ENCODE data around the gene EAPP.
"Not testable (repeated sequence)": the region's sequence is repeated elsewhere in the genome, so short reads cannot be mapped to it uniquely, and the experiment has no call there.

Gene EAPP

DNA sequence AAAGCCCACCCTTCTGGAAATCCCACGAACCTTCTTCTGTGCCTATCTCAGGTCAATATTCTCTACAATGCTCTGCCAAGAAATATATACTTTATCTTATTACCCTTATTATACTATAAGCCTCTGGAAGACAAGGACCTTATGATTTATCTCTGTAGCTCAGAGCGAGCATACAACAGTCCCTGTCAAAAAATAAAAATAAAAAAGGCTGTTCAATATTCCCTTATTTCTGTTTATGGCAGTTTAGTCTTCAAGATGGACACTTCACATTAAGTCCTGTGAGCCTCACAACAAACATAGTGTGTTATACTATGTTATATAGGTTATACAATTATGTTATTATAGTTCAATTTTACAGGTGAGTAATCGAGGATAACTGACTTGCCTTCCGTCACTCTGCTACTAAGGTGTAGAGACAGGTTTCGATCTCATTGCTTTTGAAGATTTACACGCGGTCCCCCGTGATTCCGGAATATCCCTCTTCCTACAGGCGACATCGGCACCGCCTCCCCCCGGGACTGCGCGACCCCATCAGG is 562 bp downstream of the EAPP start:
- in situ Hi-C loops (cut with MboI; ENCODE audit: low sequenced_read_pairs), result no loop called here

- in situ Hi-C loops (cut with MboI; ENCODE audit: low sequenced_read_pairs), result not testable (repeated sequence)
Measured at GRCh38 chr14:34538096-34538495, 1.4 kb downstream of the EAPP start.

- in situ Hi-C loops (cut with MboI; ENCODE audit: low sequenced_read_pairs), result no loop called here
Measured at GRCh38 chr14:34537677-34538009, 1.9 kb downstream of the EAPP start.

DNA sequence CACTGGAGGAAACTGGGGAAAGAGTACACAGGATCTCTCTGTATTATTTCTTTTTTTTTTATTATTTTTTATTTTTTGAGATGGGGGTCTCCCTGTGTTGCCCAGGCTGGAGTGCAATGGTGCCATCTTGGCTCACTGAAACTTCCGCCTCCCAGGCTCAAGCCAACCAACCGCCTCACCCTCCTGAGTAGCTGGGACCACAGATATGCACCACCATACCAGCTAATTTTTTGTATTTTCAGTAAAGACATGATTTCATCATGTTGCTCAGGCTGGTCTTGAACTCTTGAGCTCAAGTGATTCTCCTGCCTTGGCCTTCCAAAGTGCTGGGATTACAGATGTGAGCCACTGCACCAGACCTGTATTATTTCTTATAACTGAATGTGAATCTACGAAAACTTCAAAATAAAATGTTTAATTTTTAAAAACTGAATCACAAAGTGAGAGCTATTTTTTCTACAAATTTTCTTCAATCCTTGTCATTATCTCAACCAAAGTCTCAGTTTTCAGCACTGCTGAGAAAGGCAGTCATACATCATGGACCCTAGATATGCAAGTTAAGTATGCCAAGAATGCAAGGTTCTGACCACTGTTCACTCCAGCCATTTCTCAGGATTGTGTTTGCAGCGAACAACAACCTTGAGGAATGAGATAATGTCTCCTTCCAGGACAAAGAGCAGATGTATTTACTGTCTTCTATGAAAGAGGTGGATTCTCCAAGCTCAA is 2.4 kb downstream of the EAPP start:
- in situ Hi-C loops (cut with MboI; ENCODE audit: low sequenced_read_pairs), result no loop called here

GRCh38 chr14:34527591-34527990 is 11.9 kb downstream of the EAPP start:
- in situ Hi-C loops (cut with MboI; ENCODE audit: low sequenced_read_pairs), result no loop called here

DNA sequence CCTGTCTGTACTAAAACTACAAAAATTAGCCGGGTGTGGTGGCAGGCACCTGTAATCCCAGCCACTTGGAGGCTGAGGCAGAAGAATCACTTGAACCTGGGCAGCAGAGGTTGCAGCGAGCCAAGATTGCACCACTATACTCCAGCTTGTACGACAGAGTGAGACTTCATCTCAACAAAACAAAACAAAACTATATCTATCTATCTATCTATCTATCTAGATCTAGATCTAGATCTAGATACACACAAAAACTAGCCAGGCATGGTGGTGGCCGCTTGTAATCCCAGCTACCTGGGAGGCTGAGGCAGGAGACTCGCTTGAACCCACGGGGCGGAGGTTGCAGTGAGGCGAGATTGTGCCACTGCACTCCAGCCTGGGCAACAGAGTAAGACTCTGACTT is 15.3 kb downstream of the EAPP start:
- in situ Hi-C loops (cut with MboI; ENCODE audit: low sequenced_read_pairs), result not testable (repeated sequence)

DNA sequence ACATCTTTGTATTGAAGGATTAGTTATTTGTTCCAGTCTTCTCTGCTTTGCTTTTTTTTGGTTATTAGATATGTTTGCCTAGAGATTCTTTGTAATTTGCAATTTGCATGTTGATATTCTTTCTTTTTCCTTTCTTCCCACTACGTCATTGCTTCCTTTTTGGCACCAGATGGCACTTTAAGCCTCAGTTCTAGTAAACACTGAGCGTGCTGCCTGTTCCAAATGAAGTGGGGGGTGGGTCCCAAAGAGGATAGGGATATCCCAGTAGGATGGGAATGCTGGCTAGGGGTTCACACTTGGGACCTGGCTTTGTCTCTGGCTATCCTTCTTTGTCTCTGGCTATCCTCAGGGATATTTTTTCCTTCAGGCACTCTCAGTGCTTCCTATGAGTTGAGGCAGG is 17.0 kb downstream of the EAPP start:
- in situ Hi-C loops (cut with MboI; ENCODE audit: low sequenced_read_pairs), result no loop called here

GRCh38 chr14:34521071-34521470 is 18.4 kb downstream of the EAPP start:
- in situ Hi-C loops (cut with MboI; ENCODE audit: low sequenced_read_pairs), result not testable (repeated sequence)

DNA sequence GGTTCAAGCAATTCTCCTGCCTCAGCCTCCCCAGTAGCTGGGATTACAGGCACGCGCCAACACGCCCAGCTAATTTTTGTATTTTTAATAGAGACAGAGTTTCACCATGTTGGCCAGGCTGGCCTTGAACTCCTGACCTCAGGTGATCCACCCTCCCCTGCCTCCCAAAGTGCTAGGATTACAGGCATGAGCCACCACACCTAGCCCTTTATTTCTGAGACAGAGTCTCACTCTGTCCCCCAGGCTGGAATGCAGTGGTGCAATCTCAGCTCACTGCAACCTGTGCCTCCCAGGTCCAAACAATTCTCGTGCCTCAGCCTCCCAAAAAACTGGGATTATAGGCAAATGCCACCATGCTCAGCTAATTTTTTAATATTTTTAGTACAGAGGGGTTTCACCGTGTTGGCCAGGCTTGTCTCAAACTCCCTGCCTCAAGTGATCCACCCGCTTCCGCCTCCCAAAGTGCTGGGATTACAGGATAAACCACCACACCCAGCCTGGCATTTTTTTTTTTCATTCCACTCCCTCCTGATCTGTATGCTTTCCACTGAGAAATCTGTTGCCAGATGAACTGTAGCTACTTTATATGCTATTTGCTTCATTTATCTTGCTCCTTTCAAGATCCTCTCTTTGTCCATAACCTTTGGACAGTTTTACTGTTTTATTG is 19.1 kb downstream of the EAPP start:
- in situ Hi-C loops (cut with MboI; ENCODE audit: low sequenced_read_pairs), result not testable (repeated sequence)

- in situ Hi-C loops (cut with MboI; ENCODE audit: low sequenced_read_pairs), result no loop called here
Measured at GRCh38 chr14:34507884-34508283, 31.6 kb downstream of the EAPP start.

- in situ Hi-C loops (cut with MboI; ENCODE audit: low sequenced_read_pairs), result no loop called here
Measured at GRCh38 chr14:34507459-34507858, 32.0 kb downstream of the EAPP start.

DNA sequence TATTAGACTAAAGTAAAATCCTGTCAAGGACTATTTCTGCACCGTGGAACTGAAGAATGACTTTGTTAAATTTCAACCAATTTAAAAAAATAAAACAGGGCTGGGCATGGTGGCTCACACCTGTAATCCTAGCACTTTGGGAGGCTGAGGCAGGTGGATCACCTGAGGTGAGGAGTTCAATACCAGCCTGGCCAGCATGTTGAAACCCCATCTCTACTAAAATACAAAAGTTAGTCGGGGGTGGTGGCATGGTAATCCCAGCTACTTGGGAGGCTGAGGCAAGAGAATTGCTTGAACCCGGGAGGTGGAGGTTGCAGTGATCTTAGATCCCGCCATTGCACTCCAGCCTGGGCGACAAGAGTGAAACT is 34.4 kb downstream of the EAPP start:
- in situ Hi-C loops (cut with MboI; ENCODE audit: low sequenced_read_pairs), result not testable (repeated sequence)

DNA sequence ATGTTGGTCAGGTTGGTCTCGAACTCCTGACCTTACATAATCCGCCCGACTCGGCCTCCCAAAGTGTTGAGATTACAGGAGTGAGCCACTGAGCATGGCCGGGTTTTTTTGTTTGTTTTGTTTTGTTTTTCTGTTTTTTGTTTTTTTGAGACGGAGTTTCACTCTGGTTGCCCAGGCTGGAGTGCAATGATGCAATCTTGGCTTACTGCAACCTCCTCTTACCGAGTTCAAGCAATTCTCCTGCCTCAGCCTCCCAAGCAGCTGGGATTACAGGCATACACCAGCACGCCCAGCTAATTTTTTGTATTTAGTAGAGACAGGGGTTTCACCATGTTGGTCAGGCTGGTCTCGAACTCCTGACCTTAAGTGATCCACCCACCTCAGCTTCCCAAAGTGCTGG is 35.5 kb downstream of the EAPP start:
- in situ Hi-C loops (cut with MboI; ENCODE audit: low sequenced_read_pairs), result not testable (repeated sequence)

DNA sequence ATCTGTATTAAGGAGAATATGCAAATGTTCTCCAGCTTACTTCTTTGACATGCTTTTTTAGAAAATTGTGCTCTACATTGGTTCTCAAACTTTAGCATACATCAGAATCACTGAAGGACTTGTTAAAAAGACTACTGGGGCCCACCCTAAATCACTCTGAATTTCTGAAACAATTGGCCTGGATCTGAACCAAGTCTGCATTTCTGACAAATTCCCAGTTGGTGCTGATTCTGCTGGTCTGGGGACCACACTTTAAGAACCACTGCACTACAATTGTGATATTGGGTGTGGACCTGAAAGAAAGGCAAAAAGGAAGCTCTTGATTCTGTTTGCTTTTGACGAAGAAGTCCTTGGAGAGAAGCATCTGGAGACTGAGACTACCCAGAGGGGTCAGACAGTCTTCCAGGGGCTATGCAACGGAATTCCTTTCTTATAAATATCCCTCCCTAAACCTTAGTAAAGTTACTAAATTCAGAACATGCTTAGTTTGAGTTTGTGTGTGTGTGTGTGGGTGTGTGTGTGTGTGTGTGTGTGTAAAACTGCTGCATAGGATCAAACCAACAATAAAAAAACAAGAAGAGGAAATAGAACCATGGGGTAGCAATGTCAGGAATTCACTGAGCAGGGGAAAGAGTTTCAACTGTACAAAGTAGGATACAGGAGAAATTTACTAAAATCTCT is 36.8 kb downstream of the EAPP start:
- in situ Hi-C loops (cut with MboI; ENCODE audit: low sequenced_read_pairs), result no loop called here

DNA sequence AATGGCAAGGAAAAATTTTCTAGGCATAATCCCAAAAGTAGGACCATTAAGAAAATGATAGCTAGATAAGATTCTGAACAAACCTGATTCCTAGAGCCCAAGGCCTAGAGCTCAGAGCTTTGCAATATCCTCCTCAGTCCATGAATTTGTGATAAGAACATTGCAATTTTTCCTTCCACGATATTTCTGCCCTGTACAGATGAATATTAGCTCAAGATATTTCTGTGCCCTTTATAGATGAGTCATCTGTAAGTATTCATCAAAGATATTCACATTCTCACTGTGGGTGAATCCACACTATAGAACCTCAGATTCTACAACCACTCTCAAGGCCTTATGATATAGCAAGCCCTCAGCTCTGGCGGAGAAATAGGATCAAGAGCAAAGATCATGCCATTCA is 37.5 kb downstream of the EAPP start:
- in situ Hi-C loops (cut with MboI; ENCODE audit: low sequenced_read_pairs), result no loop called here

GRCh38 chr14:34501004-34501580 is 38.4 kb downstream of the EAPP start:
- in situ Hi-C loops (cut with MboI; ENCODE audit: low sequenced_read_pairs), result no loop called here

DNA sequence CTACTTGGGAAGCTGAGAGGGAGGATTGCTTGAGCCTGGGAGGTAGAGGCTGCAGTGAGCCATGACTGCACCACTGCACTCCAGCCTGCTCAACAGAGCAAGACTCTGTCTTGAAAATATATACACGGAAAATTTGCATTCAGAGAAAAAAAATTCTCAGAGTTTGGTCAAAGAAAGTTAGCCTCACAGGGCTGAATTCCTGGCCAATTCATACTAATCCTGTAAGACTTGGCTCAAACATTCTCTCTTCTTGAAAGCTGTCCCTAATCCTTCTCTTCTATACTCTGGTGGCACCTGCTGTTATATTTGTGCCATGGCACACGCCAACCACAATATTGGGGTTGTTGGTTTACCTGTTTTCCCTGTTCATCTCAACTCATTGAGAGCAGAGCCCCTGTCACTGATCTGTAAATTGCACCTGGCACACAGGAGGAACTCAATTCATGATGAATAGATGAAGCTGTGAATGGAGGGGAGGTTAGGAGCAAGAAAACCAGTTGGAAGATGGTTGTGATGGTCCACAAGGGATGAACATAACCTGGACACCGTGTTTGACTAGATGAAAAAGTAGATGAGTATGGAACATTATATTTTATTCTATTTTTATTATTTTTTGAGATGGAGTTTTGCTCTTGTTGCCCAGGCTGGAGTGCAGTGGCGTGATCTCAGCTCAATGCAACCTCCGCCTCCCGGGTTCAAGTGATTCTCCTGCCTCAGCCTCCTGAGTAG is 40.7 kb downstream of the EAPP start:
- in situ Hi-C loops (cut with MboI; ENCODE audit: low sequenced_read_pairs), result no loop called here

DNA sequence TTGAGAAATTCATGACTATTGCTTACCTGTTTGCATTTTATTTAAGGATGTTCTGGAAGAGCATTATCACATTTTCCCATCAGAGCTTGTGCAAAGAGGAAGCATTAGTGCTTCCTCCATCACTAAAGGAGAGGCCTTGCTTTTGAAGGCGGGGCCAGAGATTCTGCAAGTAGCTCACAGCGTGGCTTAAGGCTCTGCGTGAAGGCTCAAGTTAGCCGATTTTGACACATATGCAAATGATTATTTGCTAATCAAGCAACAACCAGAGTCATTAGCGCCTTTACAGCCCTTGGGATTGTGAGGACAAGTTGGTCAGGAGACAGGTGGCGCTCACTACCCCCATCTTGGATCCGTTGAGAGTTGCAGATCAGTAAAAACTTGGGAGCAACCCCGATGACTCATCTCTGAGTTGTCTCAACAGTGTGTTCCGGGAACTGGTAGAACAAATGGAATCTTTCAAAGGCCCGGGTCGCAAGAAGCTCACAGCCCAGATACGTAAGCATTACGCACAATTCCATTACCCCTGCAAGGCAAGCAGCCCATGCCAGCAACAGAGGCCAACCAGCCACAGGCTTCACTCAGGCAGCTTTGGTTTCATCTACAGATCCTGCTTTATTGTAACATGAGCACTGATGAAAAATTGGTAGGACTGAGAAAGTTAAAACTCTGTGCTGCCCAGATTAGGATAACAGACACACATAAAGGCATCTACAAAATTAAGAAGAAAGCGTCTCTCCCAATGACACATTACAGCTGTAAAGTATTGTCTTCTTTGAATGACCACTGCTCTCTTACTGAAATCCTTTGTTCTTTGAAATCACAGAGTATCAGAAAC is 42.6 kb downstream of the EAPP start:
- in situ Hi-C loops (cut with MboI; ENCODE audit: low sequenced_read_pairs), result no loop called here

- in situ Hi-C loops (cut with MboI; ENCODE audit: low sequenced_read_pairs), result no loop called here
Measured at GRCh38 chr14:34496007-34496678, 43.4 kb downstream of the EAPP start.

GRCh38 chr14:34489324-34489723 is 50.2 kb downstream of the EAPP start:
- in situ Hi-C loops (cut with MboI; ENCODE audit: low sequenced_read_pairs), result no loop called here
